ENCODE data around the gene CHURC1.

The CHURC1 gene

GRCh38 chr14:64940336-64940910 is 26.2 kb downstream of the CHURC1 start:
- no peak for DNase-seq

DNA sequence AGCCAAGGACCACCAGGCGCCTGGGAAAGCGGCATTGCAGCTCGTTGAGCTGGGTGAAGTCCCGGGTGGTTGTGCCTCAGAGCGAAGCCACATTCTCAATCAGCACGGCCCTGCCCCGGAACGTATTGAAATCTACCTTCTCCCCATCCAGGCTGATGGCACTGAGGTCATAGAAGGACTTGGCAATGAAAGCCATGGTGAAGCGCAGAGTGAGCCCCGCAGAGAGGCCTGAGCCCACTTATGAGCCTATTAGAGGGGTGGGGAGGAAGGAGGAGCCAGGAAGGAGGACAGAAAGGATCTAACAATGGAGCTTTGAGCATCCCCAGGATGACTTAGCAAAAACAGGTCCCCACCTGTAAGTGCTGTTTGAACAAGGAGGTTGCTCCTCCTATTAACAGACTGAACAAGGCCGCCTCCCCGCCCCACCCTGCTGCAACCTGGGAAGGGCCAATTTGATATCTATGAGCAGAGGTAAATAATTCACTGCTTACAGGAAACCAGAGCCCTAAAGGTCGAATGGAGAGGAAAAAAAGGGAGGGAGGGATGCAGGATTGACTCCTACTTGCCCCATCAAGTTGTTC is 28.4 kb downstream of the CHURC1 start, which contains the start of gene GPX2:
Gene GPX2, minus strand, starts transcription at position 215 of the 581 bp plus-strand sequence. Its CDS starts 19 bp downstream, at position 196.
- no peak for DNase-seq

DNA sequence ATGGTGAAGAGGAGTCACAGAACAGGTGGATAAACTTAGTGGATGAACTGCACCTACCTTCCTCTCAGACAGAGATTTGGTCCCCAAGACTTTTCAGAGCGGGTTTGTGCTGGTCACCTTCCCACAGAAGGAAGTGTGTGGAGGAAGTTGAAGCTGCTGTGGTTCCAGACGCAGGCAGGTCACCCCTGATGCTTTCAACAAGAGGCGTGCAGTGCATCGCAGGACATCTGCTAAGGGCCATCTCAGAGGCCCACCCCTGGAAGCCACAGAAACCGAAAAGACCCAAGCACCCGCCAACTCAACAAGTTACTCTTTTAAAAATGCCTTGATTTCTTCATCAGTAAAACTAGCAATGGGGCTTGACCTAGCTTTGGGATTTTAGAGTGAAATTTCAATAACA is 29.3 kb downstream of the CHURC1 start:
- DNase-seq = no peak

DNA sequence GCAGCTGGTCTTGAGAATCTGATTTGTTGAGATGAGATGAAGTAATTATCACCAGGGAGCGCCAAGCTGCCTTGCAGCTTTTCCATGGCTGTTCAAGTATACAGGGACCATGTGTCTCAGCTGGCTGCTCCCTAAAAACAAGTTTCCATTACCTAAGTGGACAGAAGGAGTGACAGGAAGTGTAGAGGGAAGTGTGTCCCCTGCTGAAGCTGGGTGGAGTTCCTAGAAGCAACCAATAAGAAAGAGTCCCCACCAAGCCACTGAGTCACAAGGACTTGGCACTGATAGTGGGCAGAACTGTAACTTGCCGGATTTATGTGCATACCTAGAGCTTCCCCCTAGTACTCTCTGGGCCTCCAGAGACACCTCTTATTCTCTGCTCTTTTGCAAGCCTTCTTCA is 29.8 kb downstream of the CHURC1 start:
- DNase-seq = no peak

DNA sequence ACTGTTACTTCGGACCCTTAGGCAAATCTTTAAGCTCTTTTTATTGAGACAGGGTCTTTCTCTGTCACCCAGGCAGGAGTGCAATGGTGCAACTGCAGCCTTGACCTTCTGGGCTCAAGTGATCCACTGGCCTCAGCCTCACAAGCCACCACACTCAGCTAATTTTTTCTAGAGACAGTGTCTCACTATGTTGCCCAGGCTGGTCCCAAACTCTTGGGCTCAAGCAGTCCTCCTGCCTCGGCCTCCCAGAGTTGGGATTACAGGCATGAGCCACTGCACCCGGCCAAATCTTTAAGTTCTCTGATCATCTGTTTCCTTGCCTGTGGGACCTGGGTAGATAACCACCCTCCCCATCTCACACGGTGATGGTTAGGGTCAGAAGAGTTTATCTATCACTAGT is 30.6 kb downstream of the CHURC1 start:
- no peak for DNase-seq

DNA sequence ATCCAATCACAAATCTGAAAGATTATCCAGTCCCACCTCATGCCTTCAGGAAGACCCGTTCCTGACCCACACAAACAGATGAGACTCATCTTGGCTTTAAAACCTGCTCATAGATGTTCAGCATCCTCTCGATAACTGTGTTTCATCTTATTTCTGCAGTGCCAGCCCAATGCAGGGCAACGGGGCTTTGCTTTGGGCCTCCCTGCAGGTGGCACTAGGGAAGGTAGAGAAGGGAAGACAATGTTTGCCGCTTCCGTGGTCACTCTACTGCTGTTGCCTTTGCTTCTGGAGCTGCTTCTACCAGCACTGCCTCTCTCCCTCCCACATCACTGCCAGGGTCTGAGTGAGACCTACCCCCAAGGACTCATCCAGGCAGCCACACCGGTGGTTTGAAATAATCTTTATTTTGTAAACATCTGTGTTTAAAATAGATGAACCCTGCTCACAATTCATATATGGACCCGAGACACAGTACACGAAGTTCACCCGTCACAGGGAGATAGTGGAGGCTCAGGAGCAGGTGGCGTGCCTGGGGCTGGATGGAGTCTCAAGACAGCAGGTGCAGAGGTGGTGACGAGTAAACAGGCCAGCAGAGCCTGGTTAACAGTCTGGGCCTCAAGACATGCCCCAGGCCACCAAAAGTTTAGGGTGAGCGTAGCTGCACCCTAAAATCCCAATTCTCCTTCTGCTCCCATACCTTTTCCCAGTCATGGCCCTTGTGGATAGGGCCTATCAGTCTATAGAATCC is 31.4 kb downstream of the CHURC1 start:
- DNase-seq = no peak

DNA sequence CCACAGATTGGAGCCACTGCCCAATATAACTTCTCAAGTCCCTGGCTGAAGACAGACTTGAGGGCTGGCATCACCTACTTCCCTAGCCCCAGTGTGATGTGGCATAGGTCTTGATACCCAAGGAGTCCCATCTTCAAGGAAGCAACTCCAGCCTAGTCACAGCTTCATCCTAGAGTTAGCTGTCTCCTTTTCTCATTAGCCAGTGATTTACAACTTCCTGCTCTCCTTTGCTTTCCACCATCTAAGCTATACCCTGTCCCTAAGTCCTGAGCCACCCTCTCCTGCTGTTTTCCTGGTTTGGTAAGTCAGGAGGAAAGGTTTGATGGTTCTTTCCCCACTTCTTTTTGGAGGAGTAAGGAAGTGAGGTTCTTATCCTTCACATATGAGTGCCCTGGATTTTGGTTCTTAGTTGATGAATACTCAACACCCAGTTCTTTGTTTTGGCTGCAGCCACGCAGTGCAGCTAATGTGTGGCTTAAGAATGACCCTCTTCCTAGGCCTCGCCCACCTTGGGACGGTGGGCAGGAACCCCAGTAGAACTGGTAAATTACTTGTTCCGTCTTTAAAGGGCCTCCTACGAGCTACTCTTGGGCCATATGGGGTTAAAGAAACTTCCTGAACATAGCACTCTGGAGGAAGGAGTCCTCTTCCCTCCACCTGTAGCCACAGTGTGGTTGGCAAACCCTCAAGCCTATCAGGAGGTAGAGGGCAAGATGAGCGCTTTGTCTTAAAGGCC is 32.2 kb downstream of the CHURC1 start:
- DNase-seq = no peak

- DNase-seq = no peak
Measured at GRCh38 chr14:64947710-64948611, 33.7 kb downstream of the CHURC1 start.

DNA sequence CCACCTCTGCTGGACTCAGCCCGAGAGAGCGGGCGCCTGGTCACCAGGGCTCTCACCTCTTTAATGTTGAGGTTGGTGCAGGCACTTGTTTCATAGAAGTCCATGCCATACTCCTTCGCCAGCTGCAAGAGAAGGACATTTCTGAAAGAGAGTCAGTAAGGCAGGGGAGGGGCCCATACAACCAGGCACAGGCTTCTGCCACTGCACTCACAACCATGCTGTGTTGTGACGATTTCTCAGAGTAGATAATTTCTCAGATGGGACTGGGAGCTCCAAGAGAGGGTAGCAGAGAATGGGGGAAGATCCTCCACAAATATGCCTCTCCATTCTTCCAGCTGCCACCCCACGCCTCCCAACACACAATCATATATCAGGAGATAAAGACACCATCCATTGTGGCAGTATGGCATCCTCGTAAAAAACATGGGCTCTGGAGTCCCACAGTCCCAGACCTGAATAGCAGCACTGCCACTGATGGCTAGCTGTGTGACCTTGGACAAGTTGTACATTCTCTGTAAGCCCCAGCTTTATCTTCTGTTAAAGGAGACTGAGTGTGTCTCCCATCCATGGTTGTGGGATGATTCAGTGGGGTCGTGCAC is 34.5 kb downstream of the CHURC1 start:
- no peak for DNase-seq

DNA sequence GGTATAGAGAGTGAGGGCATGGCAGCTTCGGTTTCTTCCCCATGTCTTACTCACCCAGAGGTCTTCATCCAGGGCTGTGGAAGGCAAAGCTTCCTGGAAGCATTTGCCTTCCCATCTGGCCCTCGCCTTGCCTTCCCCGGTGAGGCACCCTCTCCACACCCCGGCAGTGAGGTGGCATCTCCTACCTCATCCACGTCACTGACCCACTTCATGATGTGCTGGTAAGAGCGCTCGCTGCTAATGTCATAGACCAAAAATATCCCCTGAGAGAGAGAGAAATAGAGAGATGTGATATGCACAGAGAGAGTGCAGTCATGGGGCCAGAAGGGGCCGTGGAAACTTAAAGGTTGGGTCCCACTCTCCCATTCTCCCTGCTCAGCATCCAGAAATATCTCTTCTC is 36.6 kb downstream of the CHURC1 start:
- DNase-seq = no peak

- DNase-seq = no peak
Measured at GRCh38 chr14:64951291-64951690, 37.0 kb downstream of the CHURC1 start.

DNA sequence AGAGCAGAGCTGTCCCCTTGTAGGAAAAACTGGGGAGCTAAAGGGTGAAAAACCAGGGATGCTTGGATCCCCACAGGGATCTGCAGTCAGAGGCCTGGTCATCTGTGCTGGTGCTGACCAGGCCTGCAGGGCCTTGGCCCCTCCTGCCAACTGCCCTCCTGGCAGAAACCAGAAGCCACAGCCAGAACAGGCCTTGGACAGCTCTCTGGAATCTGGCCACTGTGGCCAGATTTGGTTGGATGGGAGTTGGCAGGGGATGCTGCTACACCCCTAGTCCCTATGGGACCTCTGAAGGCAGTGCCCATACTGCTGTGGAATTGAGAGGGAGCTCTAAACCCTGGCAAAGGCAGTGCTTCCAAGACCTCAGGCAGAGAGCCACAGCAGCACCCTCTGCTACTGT is 37.5 kb downstream of the CHURC1 start:
- DNase-seq = no peak

DNA sequence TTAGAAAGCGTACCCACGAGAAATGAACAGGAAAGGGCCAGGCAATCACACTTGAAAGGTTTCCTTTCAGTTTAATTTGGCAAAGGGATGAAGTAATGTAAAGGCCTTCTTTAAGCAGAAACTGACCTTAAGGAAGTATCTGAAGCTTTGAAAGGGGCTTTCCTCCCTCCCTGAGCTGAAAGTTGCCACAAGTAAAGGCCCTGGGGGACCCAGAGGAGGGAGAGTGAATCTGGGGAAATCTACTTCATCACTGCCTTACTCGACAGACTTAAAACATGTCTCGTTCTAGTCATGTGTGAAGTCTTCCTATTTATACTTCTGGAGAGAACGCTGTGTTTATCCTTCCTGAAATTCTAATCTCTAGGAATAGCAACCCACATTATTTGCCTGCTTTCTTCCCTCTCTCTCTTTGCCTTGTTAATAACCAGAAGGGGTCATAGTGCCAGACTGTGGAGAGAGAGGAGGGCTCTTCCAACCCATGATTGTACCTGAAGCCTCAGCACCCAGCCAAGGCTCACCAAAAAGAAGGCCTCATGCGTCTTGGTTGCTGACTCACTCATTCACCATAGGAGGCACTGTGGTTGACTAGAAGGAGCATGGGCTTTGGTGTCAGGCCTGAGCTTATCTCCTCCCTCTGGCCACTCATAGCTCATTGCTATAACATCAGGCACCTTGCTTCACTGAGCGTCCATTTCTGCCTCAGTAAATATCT is 38.5 kb downstream of the CHURC1 start:
- no peak for DNase-seq

DNA sequence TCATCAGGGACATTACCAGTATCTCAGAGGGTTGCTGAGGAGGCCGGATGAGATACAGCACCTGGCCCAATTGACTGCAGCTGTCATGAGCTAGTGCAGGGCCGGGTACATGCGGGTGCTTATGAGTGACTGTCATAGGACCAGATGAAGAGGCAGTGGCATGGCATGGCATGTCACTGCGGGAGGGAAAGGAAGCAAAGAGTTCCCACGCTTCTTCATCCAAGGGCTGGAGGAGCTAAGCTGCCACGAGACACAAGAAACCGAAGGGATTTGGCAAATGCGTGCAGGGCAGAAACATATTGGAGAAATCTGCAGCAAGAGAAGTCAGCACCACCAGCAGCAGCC is 39.0 kb downstream of the CHURC1 start:
- DNase-seq = no peak

GRCh38 chr14:64953661-64954060 is 39.4 kb downstream of the CHURC1 start:
- no peak for DNase-seq

DNA sequence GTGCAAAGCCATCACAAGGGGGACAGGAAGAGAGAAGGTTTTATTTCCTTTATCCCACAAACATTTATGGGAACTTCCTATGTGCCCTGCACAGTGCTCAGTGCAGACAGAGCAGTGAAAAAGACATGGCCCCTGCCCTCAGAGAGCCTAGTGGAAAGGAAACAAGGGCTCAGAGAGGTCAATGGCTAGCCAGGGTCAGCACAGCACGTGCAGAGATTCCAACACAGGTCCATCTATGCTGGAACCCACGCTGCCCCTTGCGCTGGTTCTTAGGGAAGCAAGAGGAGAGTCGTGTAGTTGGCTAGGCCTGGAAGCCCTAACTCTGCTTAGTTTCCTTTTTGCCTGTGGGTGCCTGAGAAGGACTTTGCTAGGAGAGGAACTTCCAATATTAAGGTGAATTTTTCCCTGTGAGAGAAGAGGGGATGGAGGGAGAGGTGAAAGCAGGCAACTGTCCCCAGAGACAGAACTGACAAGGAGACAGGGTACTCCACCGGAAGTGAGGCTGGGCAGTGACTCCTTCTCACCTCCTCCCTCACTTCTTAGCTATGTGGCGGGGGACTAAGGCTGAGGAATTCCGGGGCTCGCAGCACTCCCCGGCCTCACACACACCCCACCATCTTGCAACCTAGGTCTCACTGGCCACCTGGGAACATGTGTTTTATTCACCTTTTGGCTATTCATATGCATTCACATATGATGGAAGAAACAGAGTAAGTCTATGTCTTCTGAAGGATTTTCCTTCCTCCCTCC is 40.4 kb downstream of the CHURC1 start:
- DNase-seq = no peak

- no peak for DNase-seq
Measured at GRCh38 chr14:64955297-64955696, 41.0 kb downstream of the CHURC1 start.

GRCh38 chr14:64956697-64957406 is 42.6 kb downstream of the CHURC1 start:
- DNase-seq = no peak

DNA sequence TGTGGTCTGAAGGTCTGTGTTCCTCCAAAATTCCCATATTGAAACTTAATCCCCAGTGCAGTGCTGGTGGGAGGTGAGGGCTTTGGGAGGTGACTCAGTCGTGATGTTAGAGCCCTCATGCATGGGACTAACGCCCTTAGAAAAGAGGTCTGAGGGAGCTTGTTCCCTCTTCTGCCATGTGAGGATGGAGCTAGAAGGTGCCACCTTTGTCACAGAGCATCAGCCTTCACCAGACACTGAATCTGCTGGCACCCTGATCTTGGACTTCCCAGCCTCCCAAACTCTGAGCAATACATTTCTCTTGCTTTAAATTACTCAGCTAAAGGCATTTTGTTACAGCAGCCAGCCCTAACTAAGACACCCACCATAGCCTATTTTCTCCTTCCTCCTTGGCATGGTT is 43.9 kb downstream of the CHURC1 start:
- no peak for DNase-seq

DNA sequence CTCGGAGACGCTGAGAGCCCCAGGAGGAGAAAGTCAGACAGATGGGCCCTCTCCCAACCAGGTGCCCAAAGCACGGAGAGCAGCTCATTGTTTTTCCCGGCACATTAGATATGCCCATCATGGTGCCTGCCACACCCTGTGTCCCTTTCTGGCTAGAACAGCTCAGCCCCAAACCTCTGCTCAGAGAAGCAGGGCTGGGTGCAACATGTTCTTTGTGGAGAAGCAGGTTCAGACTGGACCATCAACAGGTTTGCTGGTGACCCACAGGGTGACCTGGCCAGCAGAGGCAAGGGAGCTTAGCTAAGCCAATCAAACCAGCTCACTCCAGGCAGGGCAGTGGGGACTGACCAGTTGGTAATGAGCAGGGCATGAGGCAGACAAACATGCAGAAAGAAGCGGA is 44.5 kb downstream of the CHURC1 start:
- no peak for DNase-seq

Data from activated naive CD4-positive, alpha-beta T cell treated with Interleukin-2 at 50 U/mL for 16 hours (primary cell).